HepG2 (cell line): ENCODE measurements around the gene JPH4. TPM values are rescaled to one million over a fixed set of nuclear protein-coding genes. Genes with fewer than 3 reads are reported as not detected.

Experiments
- ATAD3A ChIP-seq: sonication (generic); formaldehyde crosslinking; IDR thresholded peaks from 2 replicates; pipeline ENCODE4 v1.4.0; 2020; ENCODE audit warnings: missing genetic modification reagents
- CENPX ChIP-seq: sonication (generic); formaldehyde crosslinking; IDR thresholded peaks from 2 replicates; pipeline ENCODE4 v1.9.0; 2021; ENCODE audit warnings: mild to moderate bottlenecking, missing genetic modification reagents, moderate library complexity
- FOXO1 ChIP-seq: sonication (generic); formaldehyde crosslinking; IDR thresholded peaks from 2 replicates; pipeline ENCODE4 v1.4.0; 2020; ENCODE audit warnings: missing genetic modification reagents
- MTA1 ChIP-seq: sonication (generic); formaldehyde crosslinking; IDR thresholded peaks from 2 replicates; pipeline ENCODE4 v1.4.0; 2020; ENCODE audit warnings: missing genetic modification reagents, mild to moderate bottlenecking, borderline replicate concordance
- SSRP1 ChIP-seq: IDR thresholded peaks from 2 replicates; pipeline ENCODE4 v1.6.1; 2016; ENCODE audit warnings: control low read depth
- ZFP37 ChIP-seq: sonication (generic); formaldehyde crosslinking; IDR thresholded peaks from 2 replicates; pipeline ENCODE4 v1.4.0; 2020; ENCODE audit warnings: missing genetic modification reagents, borderline replicate concordance
- ZKSCAN5 ChIP-seq: sonication (generic); formaldehyde crosslinking; IDR thresholded peaks from 2 replicates; pipeline ENCODE4 v1.5.1; 2020; ENCODE audit warnings: mild to moderate bottlenecking, missing genetic modification reagents
- ZMAT3 ChIP-seq: sonication (generic); formaldehyde crosslinking; conservative IDR thresholded peaks from 2 replicates; pipeline ENCODE4 v1.7.0; 2021; ENCODE audit warnings: missing genetic modification reagents
- ZNF24 ChIP-seq: fragments of 450-650 bp; IDR thresholded peaks from 2 replicates; pipeline ENCODE4 v1.6.1; 2017; ENCODE audit warnings: antibody characterized with exemption, mild to moderate bottlenecking
- ZNF331 ChIP-seq: sonication (generic); formaldehyde crosslinking; IDR thresholded peaks from 2 replicates; pipeline ENCODE4 v1.4.0; 2020; ENCODE audit warnings: missing genetic modification reagents
- ZNF577 ChIP-seq: sonication (generic); formaldehyde crosslinking; IDR thresholded peaks from 2 replicates; pipeline ENCODE4 v1.4.0; 2020; ENCODE audit warnings: mild to moderate bottlenecking, low read depth, missing genetic modification reagents, borderline replicate concordance
- ZSCAN12 ChIP-seq: sonication (generic); formaldehyde crosslinking; IDR thresholded peaks from 2 replicates; pipeline ENCODE4 v1.9.0; 2021; ENCODE audit warnings: mild to moderate bottlenecking, missing genetic modification reagents
- polyA plus RNA-seq, 8 experiments: library from polyadenylated mRNA; depleted of rRNA in 3 of 8; stranded (reverse) in 7 of 8; unstranded in 1 of 8; fragments of >200 nt; fragmentation: Illumina TruSeq in 4 of 8; extraction: Trizol in 4 of 8; gene quantifications; 2 replicates each; pipeline versions ENCODE4 v1.2.1 to v1.2.3, GENCODE V29; 2011 to 2016; ENCODE audit warnings: low read depth in 4 of 8, missing spikeins in 1 of 8, mixed read lengths in 1 of 8; ENCODE audit not compliant: insufficient read depth in 1 of 8
- total RNA-seq, 5 experiments: library from RNA; depleted of rRNA; stranded (reverse); fragments of >200 nt; fragmentation: Illumina TruSeq; extraction: Trizol; gene quantifications; 2 replicates each; pipeline ENCODE4 v1.2.3, GENCODE V29; 2016; ENCODE audit warnings: low read depth in 1 of 5
- TF ChIP-seq, protein P1 (sequence below): sonication (generic); formaldehyde crosslinking; IDR thresholded peaks from 2 replicates; pipeline ENCODE4 v1.4.0; 2020; ENCODE audit warnings: missing genetic modification reagents, mild to moderate bottlenecking, borderline replicate concordance
- TF ChIP-seq, protein P2 (sequence below): sonication (generic); formaldehyde crosslinking; IDR thresholded peaks from 2 replicates; pipeline ENCODE4 v1.5.1; 2020; ENCODE audit warnings: mild to moderate bottlenecking, missing genetic modification reagents, moderate library complexity
- TF ChIP-seq, protein P3 (sequence below): IDR thresholded peaks from 2 replicates; pipeline ENCODE4 v1.6.1; 2018; ENCODE audit warnings: missing genetic modification reagents, mild to moderate bottlenecking, missing compliant biosample characterization
- TF ChIP-seq, protein P4 (sequence below): sonication (generic); formaldehyde crosslinking; IDR thresholded peaks from 2 replicates; pipeline ENCODE4 v1.4.0; 2020; ENCODE audit warnings: missing genetic modification reagents, borderline replicate concordance

JPH4 gene
- total and polyA plus RNA-seq, 2 of the 13 experiments (the other 11 are each of a cell fraction or from before 2014, with no cell fraction given) = 0.08 to 0.22 TPM

DNA sequence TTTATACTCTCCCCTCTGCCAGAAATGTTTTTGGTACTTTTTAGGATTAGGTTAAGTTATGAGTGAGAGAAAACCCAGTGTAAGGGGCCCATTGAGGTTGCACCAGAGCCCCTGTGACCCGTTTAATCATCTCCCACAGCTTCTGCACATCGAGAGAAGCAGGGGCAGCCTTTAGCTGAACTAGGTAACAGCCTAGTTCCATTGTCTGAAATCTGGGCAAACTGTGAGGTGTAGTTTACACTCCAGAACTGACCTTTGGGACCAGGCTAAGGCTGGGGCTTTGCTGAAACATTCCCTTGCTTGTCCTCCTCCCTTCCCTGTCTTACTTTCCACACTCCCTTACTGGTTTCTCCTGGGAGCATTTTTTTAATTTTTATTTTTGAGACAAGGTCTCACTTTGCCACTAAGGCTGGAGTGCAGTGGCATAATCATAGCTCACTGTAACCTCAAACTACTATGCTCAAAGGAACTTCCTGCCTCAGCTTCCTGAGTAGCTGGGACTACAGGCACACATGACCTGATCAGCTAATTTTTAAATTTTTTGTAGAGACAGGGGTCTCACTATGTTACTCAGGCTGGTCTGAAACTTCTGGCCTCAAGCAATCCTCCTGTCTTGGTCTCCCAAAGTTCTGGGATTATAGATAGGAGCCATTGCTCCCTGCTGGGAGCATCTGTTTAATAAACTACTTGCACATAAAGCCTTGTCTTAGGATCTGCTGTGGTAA is 31.7 kb upstream of the JPH4 start (continued):
- TF ChIP-seq, protein P1, sequence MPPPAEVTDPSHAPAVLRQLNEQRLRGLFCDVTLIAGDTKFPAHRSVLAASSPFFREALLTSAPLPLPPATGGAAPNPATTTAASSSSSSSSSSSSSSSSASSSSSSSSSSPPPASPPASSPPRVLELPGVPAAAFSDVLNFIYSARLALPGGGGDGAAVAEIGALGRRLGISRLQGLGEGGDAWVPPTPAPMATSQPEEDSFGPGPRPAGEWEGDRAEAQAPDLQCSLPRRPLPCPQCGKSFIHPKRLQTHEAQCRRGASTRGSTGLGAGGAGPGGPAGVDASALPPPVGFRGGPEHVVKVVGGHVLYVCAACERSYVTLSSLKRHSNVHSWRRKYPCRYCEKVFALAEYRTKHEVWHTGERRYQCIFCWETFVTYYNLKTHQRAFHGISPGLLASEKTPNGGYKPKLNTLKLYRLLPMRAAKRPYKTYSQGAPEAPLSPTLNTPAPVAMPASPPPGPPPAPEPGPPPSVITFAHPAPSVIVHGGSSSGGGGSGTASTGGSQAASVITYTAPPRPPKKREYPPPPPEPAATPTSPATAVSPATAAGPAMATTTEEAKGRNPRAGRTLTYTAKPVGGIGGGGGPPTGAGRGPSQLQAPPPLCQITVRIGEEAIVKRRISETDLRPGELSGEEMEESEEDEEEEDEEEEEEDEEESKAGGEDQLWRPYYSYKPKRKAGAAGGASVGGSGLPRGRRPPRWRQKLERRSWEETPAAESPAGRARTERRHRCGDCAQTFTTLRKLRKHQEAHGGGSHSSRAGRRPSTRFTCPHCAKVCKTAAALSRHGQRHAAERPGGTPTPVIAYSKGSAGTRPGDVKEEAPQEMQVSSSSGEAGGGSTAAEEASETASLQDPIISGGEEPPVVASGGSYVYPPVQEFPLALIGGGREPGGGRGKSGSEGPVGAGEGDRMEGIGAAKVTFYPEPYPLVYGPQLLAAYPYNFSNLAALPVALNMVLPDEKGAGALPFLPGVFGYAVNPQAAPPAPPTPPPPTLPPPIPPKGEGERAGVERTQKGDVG (CRISPR knock-in tag) = no peak
- TF ChIP-seq FOXO1 (CRISPR knock-in tag) (peak; percentile 89; the same call in 1 of the 2 replicates), ZKSCAN5 (CRISPR knock-in tag) (no peak), SSRP1 (no peak; the same call in 1 of the 2 replicates), ZNF331 (CRISPR knock-in tag) (peak; percentile 95), ZMAT3 (CRISPR knock-in tag) (peak; percentile 30), ZNF24 (no peak), CENPX (CRISPR knock-in tag) (no peak), ATAD3A (CRISPR knock-in tag) (no peak), ZNF577 (peak; percentile 24; the same call in 1 of the 2 replicates), ZFP37 (CRISPR knock-in tag) (no peak), MTA1 (CRISPR knock-in tag) (0 out of 2 replicates have a peak, but pooled peaks have one; percentile 8), ZSCAN12 (CRISPR knock-in tag) (no peak)
- TF ChIP-seq, protein P2, sequence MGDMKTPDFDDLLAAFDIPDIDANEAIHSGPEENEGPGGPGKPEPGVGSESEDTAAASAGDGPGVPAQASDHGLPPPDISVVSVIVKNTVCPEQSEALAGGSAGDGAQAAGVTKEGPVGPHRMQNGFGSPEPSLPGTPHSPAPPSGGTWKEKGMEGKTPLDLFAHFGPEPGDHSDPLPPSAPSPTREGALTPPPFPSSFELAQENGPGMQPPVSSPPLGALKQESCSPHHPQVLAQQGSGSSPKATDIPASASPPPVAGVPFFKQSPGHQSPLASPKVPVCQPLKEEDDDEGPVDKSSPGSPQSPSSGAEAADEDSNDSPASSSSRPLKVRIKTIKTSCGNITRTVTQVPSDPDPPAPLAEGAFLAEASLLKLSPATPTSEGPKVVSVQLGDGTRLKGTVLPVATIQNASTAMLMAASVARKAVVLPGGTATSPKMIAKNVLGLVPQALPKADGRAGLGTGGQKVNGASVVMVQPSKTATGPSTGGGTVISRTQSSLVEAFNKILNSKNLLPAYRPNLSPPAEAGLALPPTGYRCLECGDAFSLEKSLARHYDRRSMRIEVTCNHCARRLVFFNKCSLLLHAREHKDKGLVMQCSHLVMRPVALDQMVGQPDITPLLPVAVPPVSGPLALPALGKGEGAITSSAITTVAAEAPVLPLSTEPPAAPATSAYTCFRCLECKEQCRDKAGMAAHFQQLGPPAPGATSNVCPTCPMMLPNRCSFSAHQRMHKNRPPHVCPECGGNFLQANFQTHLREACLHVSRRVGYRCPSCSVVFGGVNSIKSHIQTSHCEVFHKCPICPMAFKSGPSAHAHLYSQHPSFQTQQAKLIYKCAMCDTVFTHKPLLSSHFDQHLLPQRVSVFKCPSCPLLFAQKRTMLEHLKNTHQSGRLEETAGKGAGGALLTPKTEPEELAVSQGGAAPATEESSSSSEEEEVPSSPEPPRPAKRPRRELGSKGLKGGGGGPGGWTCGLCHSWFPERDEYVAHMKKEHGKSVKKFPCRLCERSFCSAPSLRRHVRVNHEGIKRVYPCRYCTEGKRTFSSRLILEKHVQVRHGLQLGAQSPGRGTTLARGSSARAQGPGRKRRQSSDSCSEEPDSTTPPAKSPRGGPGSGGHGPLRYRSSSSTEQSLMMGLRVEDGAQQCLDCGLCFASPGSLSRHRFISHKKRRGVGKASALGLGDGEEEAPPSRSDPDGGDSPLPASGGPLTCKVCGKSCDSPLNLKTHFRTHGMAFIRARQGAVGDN (CRISPR knock-in tag) = no peak
- TF ChIP-seq, protein P3, sequence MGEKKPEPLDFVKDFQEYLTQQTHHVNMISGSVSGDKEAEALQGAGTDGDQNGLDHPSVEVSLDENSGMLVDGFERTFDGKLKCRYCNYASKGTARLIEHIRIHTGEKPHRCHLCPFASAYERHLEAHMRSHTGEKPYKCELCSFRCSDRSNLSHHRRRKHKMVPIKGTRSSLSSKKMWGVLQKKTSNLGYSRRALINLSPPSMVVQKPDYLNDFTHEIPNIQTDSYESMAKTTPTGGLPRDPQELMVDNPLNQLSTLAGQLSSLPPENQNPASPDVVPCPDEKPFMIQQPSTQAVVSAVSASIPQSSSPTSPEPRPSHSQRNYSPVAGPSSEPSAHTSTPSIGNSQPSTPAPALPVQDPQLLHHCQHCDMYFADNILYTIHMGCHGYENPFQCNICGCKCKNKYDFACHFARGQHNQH (CRISPR knock-in tag) = peak; percentile 39; the same call in 1 of the 2 replicates
- TF ChIP-seq, protein P4, sequence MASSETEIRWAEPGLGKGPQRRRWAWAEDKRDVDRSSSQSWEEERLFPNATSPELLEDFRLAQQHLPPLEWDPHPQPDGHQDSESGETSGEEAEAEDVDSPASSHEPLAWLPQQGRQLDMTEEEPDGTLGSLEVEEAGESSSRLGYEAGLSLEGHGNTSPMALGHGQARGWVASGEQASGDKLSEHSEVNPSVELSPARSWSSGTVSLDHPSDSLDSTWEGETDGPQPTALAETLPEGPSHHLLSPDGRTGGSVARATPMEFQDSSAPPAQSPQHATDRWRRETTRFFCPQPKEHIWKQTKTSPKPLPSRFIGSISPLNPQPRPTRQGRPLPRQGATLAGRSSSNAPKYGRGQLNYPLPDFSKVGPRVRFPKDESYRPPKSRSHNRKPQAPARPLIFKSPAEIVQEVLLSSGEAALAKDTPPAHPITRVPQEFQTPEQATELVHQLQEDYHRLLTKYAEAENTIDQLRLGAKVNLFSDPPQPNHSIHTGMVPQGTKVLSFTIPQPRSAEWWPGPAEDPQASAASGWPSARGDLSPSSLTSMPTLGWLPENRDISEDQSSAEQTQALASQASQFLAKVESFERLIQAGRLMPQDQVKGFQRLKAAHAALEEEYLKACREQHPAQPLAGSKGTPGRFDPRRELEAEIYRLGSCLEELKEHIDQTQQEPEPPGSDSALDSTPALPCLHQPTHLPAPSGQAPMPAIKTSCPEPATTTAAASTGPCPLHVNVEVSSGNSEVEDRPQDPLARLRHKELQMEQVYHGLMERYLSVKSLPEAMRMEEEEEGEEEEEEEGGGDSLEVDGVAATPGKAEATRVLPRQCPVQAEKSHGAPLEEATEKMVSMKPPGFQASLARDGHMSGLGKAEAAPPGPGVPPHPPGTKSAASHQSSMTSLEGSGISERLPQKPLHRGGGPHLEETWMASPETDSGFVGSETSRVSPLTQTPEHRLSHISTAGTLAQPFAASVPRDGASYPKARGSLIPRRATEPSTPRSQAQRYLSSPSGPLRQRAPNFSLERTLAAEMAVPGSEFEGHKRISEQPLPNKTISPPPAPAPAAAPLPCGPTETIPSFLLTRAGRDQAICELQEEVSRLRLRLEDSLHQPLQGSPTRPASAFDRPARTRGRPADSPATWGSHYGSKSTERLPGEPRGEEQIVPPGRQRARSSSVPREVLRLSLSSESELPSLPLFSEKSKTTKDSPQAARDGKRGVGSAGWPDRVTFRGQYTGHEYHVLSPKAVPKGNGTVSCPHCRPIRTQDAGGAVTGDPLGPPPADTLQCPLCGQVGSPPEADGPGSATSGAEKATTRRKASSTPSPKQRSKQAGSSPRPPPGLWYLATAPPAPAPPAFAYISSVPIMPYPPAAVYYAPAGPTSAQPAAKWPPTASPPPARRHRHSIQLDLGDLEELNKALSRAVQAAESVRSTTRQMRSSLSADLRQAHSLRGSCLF (CRISPR knock-in tag) = no peak
